A673 (cell line): ENCODE data around the gene DNM1. TPM values are rescaled to one million over a fixed set of nuclear protein-coding genes. Genes with fewer than 3 reads are reported as not detected.

ENCODE experiments used
- BruUV-seq: library from RNA; stranded (reverse); fragments of 400-500 nt; replicated peaks from 2 replicates; lab custom pipeline; 2021; lab: Mats Ljungman, UMichigan
- CTCF ChIA-PET: fragments of 300-600 bp; sonication (Branson Sonifier 250); formaldehyde crosslinking; loops from one replicate; lab custom pipeline; 2022; ENCODE audit warnings: antibody characterized with exemption; lab: Charles Lee
- POLR2A ChIA-PET: fragments of 300-600 bp; sonication (Branson Sonifier 250); formaldehyde crosslinking; loops from one replicate; lab custom pipeline; 2022; ENCODE audit warnings: antibody characterized with exemption; ENCODE audit not compliant: low non-redundant PET; lab: Charles Lee
- DNase-seq: peaks from one replicate; pipeline ENCODE4 v3.0.0-alpha.2; 2015; ENCODE audit warnings: low spot score
- H3K27ac ChIP-seq: fragments of 200-600 bp; sonication (generic); 2 replicates; pipeline ENCODE4 v1.5.1; 2016; ENCODE audit warnings: mixed run types, low read depth, mild to moderate bottlenecking, mixed read lengths, antibody characterized with exemption, low read length; ENCODE audit not compliant: poor library complexity, severe bottlenecking
- H3K27me3 ChIP-seq: fragments of 200-600 bp; sonication (generic); replicated peaks from 2 replicates; pipeline ENCODE4 v1.6.1; 2017; ENCODE audit warnings: mixed run types, low read depth, mild to moderate bottlenecking, mixed read lengths, antibody characterized with exemption, low read length; ENCODE audit not compliant: insufficient read depth, poor library complexity
- H3K36me3 ChIP-seq: fragments of 200-600 bp; sonication (generic); 2 replicates; pipeline ENCODE4 v1.6.1; 2016; ENCODE audit warnings: mixed run types, mild to moderate bottlenecking, mixed read lengths, antibody characterized with exemption, low read length; ENCODE audit not compliant: insufficient read depth, poor library complexity, severe bottlenecking
- H3K4me1 ChIP-seq: fragments of 200-600 bp; sonication (generic); 2 replicates; pipeline ENCODE4 v1.6.1; 2017; ENCODE audit warnings: mixed run types, mild to moderate bottlenecking, mixed read lengths, antibody characterized with exemption, low read length; ENCODE audit not compliant: insufficient read depth, poor library complexity, severe bottlenecking
- H3K4me3 ChIP-seq: fragments of 200-600 bp; sonication (generic); 2 replicates; pipeline ENCODE4 v1.5.1; 2016; ENCODE audit warnings: low read depth, mixed run types, mild to moderate bottlenecking, mixed read lengths, low read length; ENCODE audit not compliant: poor library complexity, severe bottlenecking
- H3K9me3 ChIP-seq: fragments of 200-600 bp; sonication (generic); 2 replicates; pipeline ENCODE4 v1.6.1; 2016; ENCODE audit warnings: mixed run types, low read depth, mild to moderate bottlenecking, mixed read lengths, antibody characterized with exemption, low read length; ENCODE audit not compliant: poor library complexity, severe bottlenecking
- EZH2 ChIP-seq: fragments of 200-600 bp; sonication (generic); IDR thresholded peaks from 2 replicates; pipeline ENCODE4 v1.6.1; 2017; ENCODE audit warnings: borderline replicate concordance, low read depth, mild to moderate bottlenecking, mixed read lengths, antibody characterized with exemption, low read length; ENCODE audit not compliant: poor library complexity, severe bottlenecking
- intact Hi-C: fragments of 100-400 bp; cut with micrococcal nuclease; formaldehyde crosslinking; loops from one replicate; pipeline ENCODE4 v1.10.0; 2022; ENCODE audit not compliant: unreplicated experiment
- total RNA-seq: library from RNA; stranded (reverse); gene quantifications from 2 replicates; pipeline ENCODE4 v1.2.3, GENCODE V29; 2021
- TF ChIP-seq, protein P1 (sequence below): fragments of 300-800, 200-600 bp; sonication (generic); conservative IDR thresholded peaks from 2 replicates; pipeline ENCODE4 v1.5.1; 2017; ENCODE audit warnings: low read depth, mild to moderate bottlenecking, antibody characterized with exemption, low read length, moderate library complexity, mixed read lengths

Gene DNM1
- total RNA-seq, 1 experiment from 2014 or later, result 7.6 TPM

DNA sequence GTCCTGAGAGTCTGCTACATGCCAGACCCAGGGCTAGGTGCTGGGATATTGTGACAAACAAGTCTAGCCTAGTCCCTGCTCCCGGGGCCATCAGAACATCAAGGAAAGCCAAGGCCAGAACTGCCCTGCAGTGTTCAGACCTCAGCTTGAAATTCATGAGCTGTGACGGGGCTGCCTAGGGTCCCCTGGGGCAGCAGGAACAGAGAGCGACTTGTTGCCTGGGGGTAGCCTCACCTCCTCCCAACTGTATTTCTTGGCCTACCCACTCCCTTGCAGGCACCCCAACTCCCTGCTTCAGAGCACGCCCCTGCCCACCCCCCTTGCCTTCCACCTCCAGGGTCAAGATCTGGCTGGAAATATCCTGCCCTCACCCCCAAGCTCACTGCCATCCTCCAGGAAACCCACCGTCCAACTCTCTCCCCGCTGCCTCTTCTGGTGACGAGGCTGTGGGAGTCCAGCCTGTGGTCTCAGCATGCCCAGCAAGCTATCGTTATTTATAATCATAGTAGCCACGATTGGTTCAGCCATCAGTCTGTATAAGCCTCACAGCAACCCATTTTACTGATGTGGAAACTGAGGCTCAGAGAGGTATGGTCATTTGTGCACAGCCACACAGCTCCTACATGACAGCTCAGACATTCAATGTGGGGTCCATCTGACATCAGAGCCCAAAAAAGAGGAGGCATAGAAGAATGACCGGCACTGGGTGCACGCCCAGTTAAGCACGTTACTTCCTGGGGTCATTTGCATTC lies 10.7 kb downstream of the DNM1 start:
- intact Hi-C loops, result no loop called here
- H3K4me1 ChIP-seq, result peaks cover 17% of the 10 kb centered on the region
- H3K4me3 ChIP-seq, result no peak overlapping the region
- ChIA-PET CTCF (no interaction called here), POLR2A (no interaction called here)
- no peaks in the 10 kb centered on the region for H3K36me3 ChIP-seq
- no TSS peak for BruUV-seq
- H3K27me3 ChIP-seq, result no peaks in the 10 kb centered on the region
- TF ChIP-seq, protein P1, sequence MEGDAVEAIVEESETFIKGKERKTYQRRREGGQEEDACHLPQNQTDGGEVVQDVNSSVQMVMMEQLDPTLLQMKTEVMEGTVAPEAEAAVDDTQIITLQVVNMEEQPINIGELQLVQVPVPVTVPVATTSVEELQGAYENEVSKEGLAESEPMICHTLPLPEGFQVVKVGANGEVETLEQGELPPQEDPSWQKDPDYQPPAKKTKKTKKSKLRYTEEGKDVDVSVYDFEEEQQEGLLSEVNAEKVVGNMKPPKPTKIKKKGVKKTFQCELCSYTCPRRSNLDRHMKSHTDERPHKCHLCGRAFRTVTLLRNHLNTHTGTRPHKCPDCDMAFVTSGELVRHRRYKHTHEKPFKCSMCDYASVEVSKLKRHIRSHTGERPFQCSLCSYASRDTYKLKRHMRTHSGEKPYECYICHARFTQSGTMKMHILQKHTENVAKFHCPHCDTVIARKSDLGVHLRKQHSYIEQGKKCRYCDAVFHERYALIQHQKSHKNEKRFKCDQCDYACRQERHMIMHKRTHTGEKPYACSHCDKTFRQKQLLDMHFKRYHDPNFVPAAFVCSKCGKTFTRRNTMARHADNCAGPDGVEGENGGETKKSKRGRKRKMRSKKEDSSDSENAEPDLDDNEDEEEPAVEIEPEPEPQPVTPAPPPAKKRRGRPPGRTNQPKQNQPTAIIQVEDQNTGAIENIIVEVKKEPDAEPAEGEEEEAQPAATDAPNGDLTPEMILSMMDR, result no peak
- no peak for TF ChIP-seq EZH2
- no peak for DNase-seq
- no peak overlapping the region for H3K27ac ChIP-seq
- H3K9me3 ChIP-seq, result no peaks in the 10 kb centered on the region

DNA sequence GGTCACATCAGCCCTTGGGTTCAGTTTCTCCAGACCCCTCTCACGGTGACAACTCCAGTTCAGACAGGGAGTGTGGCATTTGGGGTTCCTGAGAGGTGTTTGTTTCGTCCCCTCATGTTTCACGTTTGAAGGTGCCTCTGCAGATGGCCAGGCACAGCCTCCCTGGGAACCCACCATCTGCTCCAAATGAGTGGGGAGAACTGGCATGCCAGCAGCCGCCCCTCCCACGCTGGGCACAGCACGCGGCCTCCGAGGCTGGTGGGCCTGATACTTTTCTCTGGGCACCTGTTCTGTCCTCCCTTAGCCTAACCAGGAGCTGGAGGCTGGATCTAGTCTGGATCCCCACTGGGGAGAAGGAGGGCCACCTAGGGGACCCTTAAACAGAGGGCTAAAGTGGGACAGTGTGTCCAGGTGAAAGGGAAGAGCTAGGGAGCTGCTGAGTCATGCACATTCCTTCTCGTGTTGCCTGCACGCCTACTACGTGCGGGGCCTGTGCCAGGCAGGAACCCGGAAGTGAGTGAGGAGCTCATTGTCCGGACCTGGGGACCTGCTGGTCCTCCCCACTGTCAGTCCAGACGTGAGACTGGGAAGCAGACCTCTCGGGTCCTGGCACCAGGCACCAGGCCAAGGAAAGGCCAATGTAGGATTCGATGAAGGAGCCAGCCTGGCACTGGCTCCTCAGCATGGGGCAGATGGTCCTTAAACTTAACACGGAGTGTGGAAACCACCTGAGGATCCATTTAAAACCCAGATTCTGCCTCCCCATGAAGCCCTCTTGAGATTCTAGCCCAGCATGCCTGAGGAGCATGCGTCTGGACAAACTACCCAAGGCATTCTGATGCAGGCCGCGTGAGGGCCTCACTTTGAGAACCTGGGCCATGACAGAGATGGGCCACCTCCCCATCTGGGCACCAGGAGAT lies 11.7 kb downstream of the DNM1 start:
- Histone ChIP-seq H3K4me1 (peaks cover 22% of the 10 kb centered on the region), H3K4me3 (no peak overlapping the region), H3K27ac (peak overlapping the region; percentile 50), H3K9me3 (no peaks in the 10 kb centered on the region), H3K27me3 (no peaks in the 10 kb centered on the region), H3K36me3 (no peaks in the 10 kb centered on the region)
- intact Hi-C loops, result no loop called here
- POLR2A ChIA-PET, result no interaction called here
- no peak for DNase-seq
- no TSS peak for BruUV-seq
- TF ChIP-seq, protein P1, result no peak
- no peak for TF ChIP-seq EZH2
- CTCF ChIA-PET, result no interaction called here

DNA sequence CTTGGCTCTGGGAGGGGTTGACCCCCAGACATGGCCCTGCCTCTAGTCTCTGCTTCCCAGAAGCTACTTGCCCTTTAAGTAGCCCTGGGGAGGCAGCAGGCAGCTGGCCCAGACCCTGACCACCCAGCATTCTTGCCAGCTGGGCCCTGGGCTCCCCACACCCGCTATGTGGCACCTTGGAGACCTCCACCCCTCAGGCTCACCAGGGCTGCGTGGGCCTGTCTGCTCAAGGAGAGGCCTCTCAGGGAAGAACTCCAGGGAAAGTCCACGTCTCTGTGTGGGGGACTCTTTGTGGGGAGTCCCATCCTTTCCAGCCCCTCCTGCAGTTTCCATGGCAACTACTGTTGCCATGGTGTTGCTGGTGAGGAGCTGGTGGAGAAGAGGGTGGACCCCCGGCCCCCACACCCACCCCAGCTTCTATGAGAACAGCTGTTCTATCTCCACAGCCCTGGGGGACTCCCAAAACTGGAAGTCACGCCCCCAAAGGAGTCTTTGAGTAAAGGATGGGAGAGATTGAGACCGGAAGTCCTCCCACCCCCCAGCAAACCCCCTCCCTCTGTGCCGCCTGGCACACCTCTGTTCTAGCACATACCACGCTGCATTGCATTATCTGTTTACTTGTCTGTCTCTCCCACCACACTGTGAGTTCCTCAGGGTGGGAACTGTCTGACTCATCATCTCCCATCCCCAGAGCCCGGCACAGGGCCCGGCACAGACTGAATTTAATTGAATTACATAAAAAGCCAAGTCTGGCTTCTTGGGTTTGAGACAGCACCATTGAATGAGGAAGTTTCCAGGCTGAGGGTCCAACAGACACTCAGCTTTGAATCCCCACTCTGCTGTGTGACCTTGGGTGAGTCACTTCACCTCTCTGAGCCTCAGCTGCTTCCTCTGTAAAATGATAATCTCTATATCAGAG lies 12.6 kb downstream of the DNM1 start:
- H3K4me1 ChIP-seq, result peaks cover 22% of the 10 kb centered on the region
- peak; percentile 67 for DNase-seq

More for the DNA sequence above, 12.6 kb downstream of the DNM1 start:
- ChIA-PET CTCF (no interaction called here), POLR2A (no interaction called here)
- BruUV-seq, result no TSS peak
- peak overlapping the region; percentile 19 for H3K27ac ChIP-seq
- no peak overlapping the region for H3K4me3 ChIP-seq
- no peaks in the 10 kb centered on the region for H3K36me3 ChIP-seq
- TF ChIP-seq, protein P1, result no peak
- no peak for TF ChIP-seq EZH2
- no peaks in the 10 kb centered on the region for H3K27me3 ChIP-seq
- intact Hi-C loops, result no loop called here
- no peaks in the 10 kb centered on the region for H3K9me3 ChIP-seq
